Stimulated activated CD4-positive, alpha-beta T cell treated with anti-CD3 and anti-CD28 coated beads, Interleukin-12 subunit alpha, Interleukin-12 subunit beta, amount 100 ng/mL, for 4 hours (primary cell): ENCODE data around the gene RAMP2.
"Not testable (repeated sequence)": the region's sequence is repeated elsewhere in the genome, so short reads cannot be mapped to it uniquely, and the experiment has no call there.

Experiments used
- DNase-seq: peaks from one replicate; pipeline ENCODE4 v3.0.0-alpha.2; 2020

The RAMP2 gene

GRCh38 chr17:42760652-42761581 lies at the start of gene RAMP2:
Gene RAMP2 (plus strand): TSS chr17:42761227. CDS start chr17:42761262, 35 bp downstream.
- DNase-seq = no peak

- no peak for DNase-seq
Measured at GRCh38 chr17:42720996-42721583, 39.9 kb upstream of the RAMP2 start.

- no peak for DNase-seq
Measured at GRCh38 chr17:42723636-42724035, 37.4 kb upstream of the RAMP2 start.

GRCh38 chr17:42725143-42725542 lies 35.9 kb upstream of the RAMP2 start:
- no peak for DNase-seq

GRCh38 chr17:42740699-42741098 lies 20.3 kb upstream of the RAMP2 start:
- DNase-seq = no peak

- not testable (repeated sequence) for DNase-seq
Measured at GRCh38 chr17:42742916-42743315, 18.1 kb upstream of the RAMP2 start.

- no peak for DNase-seq
Measured at GRCh38 chr17:42743595-42744282, 17.3 kb upstream of the RAMP2 start.

- DNase-seq = peak; percentile 69
Measured at GRCh38 chr17:42744283-42744805, 16.7 kb upstream of the RAMP2 start.

- peak; percentile 90 for DNase-seq
Measured at GRCh38 chr17:42744806-42745617, 16.0 kb upstream of the RAMP2 start, which contains the start of gene EZH1. Gene EZH1 (minus strand): TSS chr17:42745040. CDS start chr17:42728941, 16,099 bp downstream.

GRCh38 chr17:42748202-42748907 lies 12.7 kb upstream of the RAMP2 start:
- DNase-seq = no peak

- DNase-seq = no peak
Measured at GRCh38 chr17:42748908-42749798, 11.9 kb upstream of the RAMP2 start.

- no peak for DNase-seq
Measured at GRCh38 chr17:42750739-42751344, 10.2 kb upstream of the RAMP2 start.

GRCh38 chr17:42751628-42752027 lies 9.4 kb upstream of the RAMP2 start:
- DNase-seq = no peak

GRCh38 chr17:42754782-42755181 lies 6.2 kb upstream of the RAMP2 start:
- no peak for DNase-seq

GRCh38 chr17:42759982-42760651 lies 910 bp upstream of the RAMP2 start:
- DNase-seq = no peak

GRCh38 chr17:42761638-42762037 lies 611 bp downstream of the RAMP2 start:
- DNase-seq = no peak

- no peak for DNase-seq
Measured at GRCh38 chr17:42766124-42766523, 5.1 kb downstream of the RAMP2 start.

GRCh38 chr17:42767512-42767911 lies 6.5 kb downstream of the RAMP2 start:
- no peak for DNase-seq

- not testable (repeated sequence) for DNase-seq
Measured at GRCh38 chr17:42768006-42768405, 7.0 kb downstream of the RAMP2 start.

GRCh38 chr17:42769964-42770363 lies 8.9 kb downstream of the RAMP2 start:
- not testable (repeated sequence) for DNase-seq
